Gastroesophageal sphincter (tissue), 4 donors: ENCODE data around the gene CPAMD8. TPM values are rescaled to one million over a fixed set of nuclear protein-coding genes. Genes with fewer than 3 reads are reported as not detected.

Experiments
- ATAC-seq: fragments of 150-250 bp; one replicate; pipeline ENCODE4 v1.9.1; 2016; ENCODE audit warnings: mild to moderate bottlenecking, moderate library complexity
- H3K27ac ChIP-seq, 4 donors: fragments of 200-600 bp; sonication (generic) in 3 of 4; 1 replicate in 3 of 4; 2 replicates in 1 of 4; pipeline ENCODE4 v1.5.1; 2016 to 2019
- H3K27me3 ChIP-seq: fragments of 200-600 bp; sonication (generic); one replicate; pipeline ENCODE4 v1.5.1; 2019
- H3K36me3 ChIP-seq, 2 donors: fragments of 200-600 bp; sonication (generic); one replicate each; pipeline ENCODE4 v1.5.1; 2019; ENCODE audit warnings: control low read depth in 1 of 2
- H3K4me1 ChIP-seq, 3 donors: fragments of 200-600 bp; sonication (generic); 1 replicate in 2 of 3; 2 replicates in 1 of 3; pipeline ENCODE4 v1.5.1; 2016 to 2019; ENCODE audit warnings: control low read depth in 2 of 3
- H3K4me3 ChIP-seq, 2 donors: fragments of 200-600 bp; sonication (generic); one replicate each; pipeline ENCODE4 v1.5.1; 2019; ENCODE audit warnings: mild to moderate bottlenecking in 1 of 2, moderate library complexity in 1 of 2
- H3K9me3 ChIP-seq, 3 donors: fragments of 200-600 bp; sonication (generic); one replicate each; pipeline ENCODE4 v1.5.1; 2017 to 2019; ENCODE audit warnings: control low read depth in 2 of 3
- CTCF ChIP-seq, 4 experiments: fragments of 200-600 bp in 2 of 4; fragments of 450-650 bp in 2 of 4; sonication (generic) in 1 of 4; IDR thresholded peaks; one replicate each; pipeline ENCODE4 v1.5.1; 2017 to 2019; ENCODE audit warnings: antibody characterized with exemption in 4 of 4, mild to moderate bottlenecking in 2 of 4, moderate library complexity in 2 of 4
- EP300 ChIP-seq: sonication (generic); formaldehyde crosslinking; IDR thresholded peaks from one replicate; pipeline ENCODE4 v1.6.1; 2017; ENCODE audit warnings: antibody characterized with exemption, mild to moderate bottlenecking
- POLR2A ChIP-seq, 2 donors: fragments of 450-650 bp; IDR thresholded peaks; one replicate each; pipeline ENCODE4 v1.6.1; 2017; ENCODE audit warnings: antibody characterized with exemption in 2 of 2, mild to moderate bottlenecking in 2 of 2, moderate library complexity in 1 of 2
- POLR2AphosphoS5 ChIP-seq: sonication (generic); formaldehyde crosslinking; IDR thresholded peaks from one replicate; pipeline ENCODE4 v1.6.1; 2017; ENCODE audit warnings: antibody characterized with exemption
- WGBS, 2 donors: methylation state at CpG; one replicate each; pipeline ENCODE4 v1.1.5; 2018; ENCODE audit warnings: low coverage in 1 of 2; 5-methylcytosine and 5-hydroxymethylcytosine counted together
- total RNA-seq, 4 donors: library from RNA; depleted of rRNA; stranded (reverse); fragments of >200 nt; gene quantifications; one replicate each; pipeline ENCODE4 v1.1.0, GENCODE V29; 2016

CPAMD8 gene
- total RNA-seq, 4 donors from 2014 or later: 6.9 to 12.0 (median 9.2) TPM

GRCh38 chr19:16895467-16896145 lies 131.0 kb downstream of the CPAMD8 start:
- H3K27me3 ChIP-seq: no peaks in the 10 kb centered on the region
- WGBS, 2 donors: 43 to 80% methylated on average over 1 to 13 of the region's 30 CpGs
- H3K9me3 ChIP-seq: no peaks in the 10 kb centered on the region
- no peak for ATAC-seq
- no peaks in the 10 kb centered on the region for H3K36me3 ChIP-seq
- H3K4me1 ChIP-seq: peaks cover 0 to 32% (median 7%) of the 10 kb centered on the region in 3 donors
- peak overlapping the region in 1 of 4 donors; percentile 80 for H3K27ac ChIP-seq
- TF ChIP-seq POLR2AphosphoS5: no peak
- no peak for TF ChIP-seq POLR2A (IDR thresholded peaks at IDR 0.05)
- no peak for TF ChIP-seq EP300
- TF ChIP-seq CTCF (IDR thresholded peaks at IDR 0.05): no peak
- H3K4me3 ChIP-seq: peak overlapping the region in 1 of 2 donors; percentile 78

- peaks cover 6% of the 10 kb centered on the region for H3K27me3 ChIP-seq
- H3K36me3 ChIP-seq: no peaks in the 10 kb centered on the region
- 60% methylated on average over 1 of the region's 7 CpGs; no CpG with 5 or more reads in 1 of the 2 donors for WGBS, 2 donors
- no peak for ATAC-seq
- peak overlapping the region in 1 of 4 donors; percentile 9 for H3K27ac ChIP-seq
- no peak overlapping the region for H3K4me3 ChIP-seq
- no peaks in the 10 kb centered on the region for H3K9me3 ChIP-seq
- H3K4me1 ChIP-seq: peaks cover 0 to 40% (median 7%) of the 10 kb centered on the region in 3 donors
- no peak for TF ChIP-seq POLR2AphosphoS5
- TF ChIP-seq EP300: no peak
- no peak for TF ChIP-seq POLR2A (IDR thresholded peaks at IDR 0.05)
- no peak for TF ChIP-seq CTCF (IDR thresholded peaks at IDR 0.05)
Observed at GRCh38 chr19:16894080-16894479, 132.5 kb downstream of the CPAMD8 start.

- H3K27me3 ChIP-seq: peaks cover 11% of the 10 kb centered on the region
- no peaks in the 10 kb centered on the region for H3K36me3 ChIP-seq
- peaks cover 0 to 45% (median 7%) of the 10 kb centered on the region in 3 donors for H3K4me1 ChIP-seq
- H3K9me3 ChIP-seq: no peaks in the 10 kb centered on the region
- no peak overlapping the region for H3K4me3 ChIP-seq
- 40 to 70% methylated on average over 1 to 3 of the region's 14 CpGs for WGBS, 2 donors
- H3K27ac ChIP-seq: peak overlapping the region in 1 of 4 donors; percentile 9
- TF ChIP-seq EP300: no peak
- no peak for TF ChIP-seq POLR2A (IDR thresholded peaks at IDR 0.05)
- no peak for TF ChIP-seq POLR2AphosphoS5
- TF ChIP-seq CTCF (IDR thresholded peaks at IDR 0.05): no peak
- no peak for ATAC-seq
Observed at GRCh38 chr19:16893686-16893989, 133.0 kb downstream of the CPAMD8 start.

- peak overlapping the region in 1 of 4 donors; percentile 24 for H3K27ac ChIP-seq
- 79 to 84% methylated on average over 3 to 7 of the region's 19 CpGs for WGBS, 2 donors
- no peaks in the 10 kb centered on the region for H3K36me3 ChIP-seq
- peaks cover 0 to 45% (median 7%) of the 10 kb centered on the region in 3 donors for H3K4me1 ChIP-seq
- TF ChIP-seq CTCF (IDR thresholded peaks at IDR 0.05): no peak
- TF ChIP-seq EP300: no peak
- no peak for TF ChIP-seq POLR2AphosphoS5
- TF ChIP-seq POLR2A (IDR thresholded peaks at IDR 0.05): no peak
- no peak overlapping the region for H3K4me3 ChIP-seq
- ATAC-seq: no peak
- H3K9me3 ChIP-seq: no peaks in the 10 kb centered on the region
- H3K27me3 ChIP-seq: peaks cover 16% of the 10 kb centered on the region
Observed at GRCh38 chr19:16892868-16893685, 133.5 kb downstream of the CPAMD8 start.
